NCI-H2171 (cell line): ENCODE measurements around the gene COTL1.
"Not testable (repeated sequence)": the region's sequence is repeated elsewhere in the genome, so short reads cannot be mapped to it uniquely, and the experiment has no call there.

ENCODE experiments used
- DNase-seq: peaks from one replicate; lab custom pipeline; 2025; lab: John Stamatoyannopoulos, UW

The COTL1 gene

GRCh38 chr16:84528322-84528721 lies 89.6 kb downstream of the COTL1 start:
- no peak for DNase-seq

GRCh38 chr16:84527532-84528269 lies 90.2 kb downstream of the COTL1 start:
- no peak for DNase-seq

- no peak for DNase-seq
Observed at GRCh38 chr16:84526794-84527531, 90.9 kb downstream of the COTL1 start.

- not testable (repeated sequence) for DNase-seq
Observed at GRCh38 chr16:84524941-84525581, 92.8 kb downstream of the COTL1 start.

GRCh38 chr16:84524346-84524920 lies 93.4 kb downstream of the COTL1 start:
- no peak for DNase-seq

GRCh38 chr16:84521497-84521770 lies 96.4 kb downstream of the COTL1 start:
- DNase-seq, result no peak

- peak; percentile 95 for DNase-seq
Observed at GRCh38 chr16:84520725-84521496, 97.0 kb downstream of the COTL1 start.

GRCh38 chr16:84519855-84520254 lies 98.0 kb downstream of the COTL1 start:
- no peak for DNase-seq

- DNase-seq, result peak; percentile 25
Observed at GRCh38 chr16:84518804-84519341, 99.0 kb downstream of the COTL1 start.

- DNase-seq, result not testable (repeated sequence)
Observed at GRCh38 chr16:84518220-84518619, 99.7 kb downstream of the COTL1 start.

GRCh38 chr16:84517366-84517765 lies 100.5 kb downstream of the COTL1 start:
- peak; percentile 48 for DNase-seq
